Measurements from ENCODE around the gene CLDN12. TPM values are rescaled to one million over a fixed set of nuclear protein-coding genes. Genes with fewer than 3 reads are reported as not detected.

Gene CLDN12
- total and polyA plus RNA-seq, 2 of the 4 experiments (the other 2 are of a cell fraction), result 33.4 to 46.4 TPM

DNA sequence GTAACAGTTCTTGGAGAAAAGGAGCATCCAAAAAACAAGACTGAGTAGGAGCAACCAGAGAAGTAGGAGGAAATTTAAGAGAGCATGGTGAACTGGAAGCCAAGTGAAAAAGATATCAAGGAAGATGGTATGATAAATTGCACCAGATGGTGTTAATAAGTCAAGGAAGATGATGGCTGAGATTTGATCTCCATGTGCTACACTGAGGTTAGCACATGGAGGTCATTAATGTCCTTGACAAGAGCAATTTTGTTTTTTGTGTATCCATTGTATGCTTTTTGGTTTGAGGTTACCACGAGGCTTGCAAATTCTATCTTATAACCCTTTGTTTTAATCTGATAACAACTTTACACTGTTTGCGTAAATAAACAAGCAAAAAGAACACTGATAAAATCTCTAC lies 54.8 kb downstream of the CLDN12 start:
- H3K79me1 ChIP-seq (ENCODE audit: low read depth in 1 of 2, low read length in 2 of 2), result no peaks in the 10 kb centered on the region
- BruUV-seq (replicated peaks), result no TSS peak

More for the DNA sequence above, 54.8 kb downstream of the CLDN12 start:
- H3K4ac ChIP-seq (ENCODE audit: low read depth, low read length), result no peak overlapping the region
- no peak overlapping the region for H2BK120ac ChIP-seq (ENCODE audit: low read depth, low read length)
- H2AK9ac ChIP-seq (replicated peaks; ENCODE audit: low read depth, low read length, poor library complexity), result no peak overlapping the region
- H4K5ac ChIP-seq (ENCODE audit: low read depth, low read length), result no peak overlapping the region
- H3K56ac ChIP-seq (ENCODE audit: extremely low read depth, insufficient read depth, low read length), result no peak overlapping the region
- H3K9me3 ChIP-seq (ENCODE audit: control insufficient read depth, insufficient read depth, low read length), result no peaks in the 10 kb centered on the region
- no peak overlapping the region for H2AFZ ChIP-seq (replicated peaks; ENCODE audit: low read length, poor library complexity)
- ChIA-PET POLR2A (ENCODE audit: unreplicated experiment) (no interaction called here), CTCF (no interaction called here)
- intact Hi-C loops (cut with micrococcal nuclease), result loop anchor here (10.0 kb wide), 1 partner anchor 307 kb away; no protein-coding TSS in a partner anchor
- no peak overlapping the region for H3K23ac ChIP-seq (ENCODE audit: low read depth, low read length)
- H4K8ac ChIP-seq (ENCODE audit: low read depth in 2 of 2, low read length in 2 of 2), result no peak overlapping the region
- no peak overlapping the region for H3K18ac ChIP-seq (ENCODE audit: low read depth, low read length)
- H3K14ac ChIP-seq (replicated peaks; ENCODE audit: low read depth, low read length), result no peak overlapping the region
- no peaks in the 10 kb centered on the region for H3K36me3 ChIP-seq (ENCODE audit: control insufficient read depth, insufficient read depth, low read length)
- ATAC-seq (ENCODE audit: low read depth), result no peak
- H3K27me3 ChIP-seq (ENCODE audit: control insufficient read depth, insufficient read depth, low read length), result no peaks in the 10 kb centered on the region
- no peak for TF ChIP-seq MAFK (IDR thresholded peaks at IDR 0.05; ENCODE audit: low read depth, low read length)
- TF ChIP-seq FOS (IDR thresholded peaks at IDR 0.05; ENCODE audit: low read depth, low read length), result no peak
- TF ChIP-seq POLR2A (IDR thresholded peaks at IDR 0.05; ENCODE audit: low read depth, low read length), result no peak
- TF ChIP-seq MXI1 (IDR thresholded peaks at IDR 0.05; ENCODE audit: borderline replicate concordance, low read depth, low read length), result no peak
- TF ChIP-seq BHLHE40 (IDR thresholded peaks at IDR 0.05; ENCODE audit: low read depth, low read length), result no peak
- TF ChIP-seq SMC3 (IDR thresholded peaks at IDR 0.05; ENCODE audit: low read depth, low read length), result no peak
- no peak for TF ChIP-seq RCOR1 (IDR thresholded peaks at IDR 0.05; ENCODE audit: insufficient replicate concordance, low read length)
- TF ChIP-seq RAD21 (IDR thresholded peaks at IDR 0.05; ENCODE audit: low read length), result no peak
- TF ChIP-seq, protein P1, sequence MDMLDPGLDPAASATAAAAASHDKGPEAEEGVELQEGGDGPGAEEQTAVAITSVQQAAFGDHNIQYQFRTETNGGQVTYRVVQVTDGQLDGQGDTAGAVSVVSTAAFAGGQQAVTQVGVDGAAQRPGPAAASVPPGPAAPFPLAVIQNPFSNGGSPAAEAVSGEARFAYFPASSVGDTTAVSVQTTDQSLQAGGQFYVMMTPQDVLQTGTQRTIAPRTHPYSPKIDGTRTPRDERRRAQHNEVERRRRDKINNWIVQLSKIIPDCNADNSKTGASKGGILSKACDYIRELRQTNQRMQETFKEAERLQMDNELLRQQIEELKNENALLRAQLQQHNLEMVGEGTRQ (IDR thresholded peaks at IDR 0.05; ENCODE audit: low read depth, low read length), result no peak
- no peak for TF ChIP-seq RFX5 (IDR thresholded peaks at IDR 0.05; ENCODE audit: low read depth, low read length)
- no peak for TF ChIP-seq CHD1 (IDR thresholded peaks at IDR 0.05; ENCODE audit: low read depth, low read length)
- no peak for TF ChIP-seq MAZ (IDR thresholded peaks at IDR 0.05; ENCODE audit: borderline replicate concordance, low read depth, low read length)
- no peak for TF ChIP-seq NFE2L2 (IDR thresholded peaks at IDR 0.05; ENCODE audit: low read depth, low read length)
- TF ChIP-seq, protein P2, sequence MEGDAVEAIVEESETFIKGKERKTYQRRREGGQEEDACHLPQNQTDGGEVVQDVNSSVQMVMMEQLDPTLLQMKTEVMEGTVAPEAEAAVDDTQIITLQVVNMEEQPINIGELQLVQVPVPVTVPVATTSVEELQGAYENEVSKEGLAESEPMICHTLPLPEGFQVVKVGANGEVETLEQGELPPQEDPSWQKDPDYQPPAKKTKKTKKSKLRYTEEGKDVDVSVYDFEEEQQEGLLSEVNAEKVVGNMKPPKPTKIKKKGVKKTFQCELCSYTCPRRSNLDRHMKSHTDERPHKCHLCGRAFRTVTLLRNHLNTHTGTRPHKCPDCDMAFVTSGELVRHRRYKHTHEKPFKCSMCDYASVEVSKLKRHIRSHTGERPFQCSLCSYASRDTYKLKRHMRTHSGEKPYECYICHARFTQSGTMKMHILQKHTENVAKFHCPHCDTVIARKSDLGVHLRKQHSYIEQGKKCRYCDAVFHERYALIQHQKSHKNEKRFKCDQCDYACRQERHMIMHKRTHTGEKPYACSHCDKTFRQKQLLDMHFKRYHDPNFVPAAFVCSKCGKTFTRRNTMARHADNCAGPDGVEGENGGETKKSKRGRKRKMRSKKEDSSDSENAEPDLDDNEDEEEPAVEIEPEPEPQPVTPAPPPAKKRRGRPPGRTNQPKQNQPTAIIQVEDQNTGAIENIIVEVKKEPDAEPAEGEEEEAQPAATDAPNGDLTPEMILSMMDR (conservative IDR thresholded peaks at IDR 0.05; ENCODE audit: low read depth, low read length), result no peak
- TF ChIP-seq CEBPB (IDR thresholded peaks at IDR 0.05; ENCODE audit: low read depth, low read length), result no peak
- TF ChIP-seq, protein P3, sequence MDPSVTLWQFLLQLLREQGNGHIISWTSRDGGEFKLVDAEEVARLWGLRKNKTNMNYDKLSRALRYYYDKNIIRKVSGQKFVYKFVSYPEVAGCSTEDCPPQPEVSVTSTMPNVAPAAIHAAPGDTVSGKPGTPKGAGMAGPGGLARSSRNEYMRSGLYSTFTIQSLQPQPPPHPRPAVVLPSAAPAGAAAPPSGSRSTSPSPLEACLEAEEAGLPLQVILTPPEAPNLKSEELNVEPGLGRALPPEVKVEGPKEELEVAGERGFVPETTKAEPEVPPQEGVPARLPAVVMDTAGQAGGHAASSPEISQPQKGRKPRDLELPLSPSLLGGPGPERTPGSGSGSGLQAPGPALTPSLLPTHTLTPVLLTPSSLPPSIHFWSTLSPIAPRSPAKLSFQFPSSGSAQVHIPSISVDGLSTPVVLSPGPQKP (IDR thresholded peaks at IDR 0.05; ENCODE audit: borderline replicate concordance, low read depth, low read length), result no peak
- dilution Hi-C loops (cut with HindIII; ENCODE audit: low sequenced_read_pairs, unreplicated experiment), result no loop called here
- no peaks in the 10 kb centered on the region for H4K20me1 ChIP-seq (ENCODE audit: insufficient read depth, low read length)
- no peak overlapping the region for H2AK5ac ChIP-seq (ENCODE audit: low read depth, low read length)
- no peak overlapping the region for H2BK5ac ChIP-seq (ENCODE audit: low read depth, low read length, poor library complexity, severe bottlenecking)
- no peaks in the 10 kb centered on the region for H3K9me1 ChIP-seq (ENCODE audit: insufficient read depth, low read length)
- no peak overlapping the region for H2BK20ac ChIP-seq (ENCODE audit: low read depth, low read length)
- H3K9ac ChIP-seq (ENCODE audit: low read depth, low read length), result no peak overlapping the region
- no peak overlapping the region for H3K4me3 ChIP-seq (ENCODE audit: insufficient read depth, low read depth, low read length)
- H4K91ac ChIP-seq (ENCODE audit: insufficient read depth, low read depth, low read length), result no peak overlapping the region
- no peak overlapping the region for H2BK15ac ChIP-seq (ENCODE audit: low read depth, low read length)
- DNase-seq, result no peak
- H3K27ac ChIP-seq (ENCODE audit: insufficient read depth, low read length), result no peak overlapping the region
- no peaks in the 10 kb centered on the region for H3K4me1 ChIP-seq (ENCODE audit: control insufficient read depth, insufficient read depth, low read length)
- no peak overlapping the region for H3K4me2 ChIP-seq (ENCODE audit: low read depth, low read length)
- no CpG with 5 or more reads among the region's 2 CpGs for WGBS, 2 experiments (ENCODE audit: extremely low coverage in 2 of 2, insufficient read length in 1 of 2)
- in situ Hi-C loops (cut with MboI; ENCODE audit: low sequenced_read_pairs), result loop anchor here (10.0 kb wide), 1 partner anchor 567 kb away; no protein-coding TSS in a partner anchor

All from IMR-90 (cell line).